HepG2 (cell line): ENCODE measurements around the gene SLC38A3. TPM values are rescaled to one million over a fixed set of nuclear protein-coding genes. Genes with fewer than 3 reads are reported as not detected.

ENCODE experiments used
- AGO2 ChIP-seq: fragments of 200-400 bp; formaldehyde crosslinking; optimal IDR thresholded peaks from 2 replicates; pipeline ENCODE3; 2017; ENCODE audit warnings: mild to moderate bottlenecking, low read depth, low read length, moderate library complexity
- DZIP1 ChIP-seq: sonication (generic); formaldehyde crosslinking; IDR thresholded peaks from 2 replicates; pipeline ENCODE4 v1.5.0; 2020; ENCODE audit warnings: mild to moderate bottlenecking, missing genetic modification reagents
- EEA1 ChIP-seq: sonication (generic); formaldehyde crosslinking; IDR thresholded peaks from 2 replicates; pipeline ENCODE4 v1.5.1; 2020; ENCODE audit warnings: mild to moderate bottlenecking, missing genetic modification reagents, borderline replicate concordance
- ELK4 ChIP-seq: sonication (generic); formaldehyde crosslinking; IDR thresholded peaks from 2 replicates; pipeline ENCODE4 v1.9.0; 2021; ENCODE audit warnings: missing genetic modification reagents, borderline replicate concordance
- FOXA3 ChIP-seq: IDR thresholded peaks from 2 replicates; pipeline ENCODE4 v1.6.1; 2016; ENCODE audit warnings: missing genetic modification reagents, missing compliant biosample characterization
- HDAC2 ChIP-seq: sonication (generic); formaldehyde crosslinking; IDR thresholded peaks from 2 replicates; pipeline ENCODE4 v1.4.0; 2020; ENCODE audit warnings: missing genetic modification reagents
- HIVEP1 ChIP-seq: sonication (generic); formaldehyde crosslinking; IDR thresholded peaks from 2 replicates; pipeline ENCODE4 v1.4.0; 2020; ENCODE audit warnings: mild to moderate bottlenecking, missing genetic modification reagents
- KLF9 ChIP-seq: IDR thresholded peaks from 2 replicates; pipeline ENCODE4 v1.6.1; 2016; ENCODE audit warnings: low read depth
- NFIB ChIP-seq: sonication (generic); formaldehyde crosslinking; IDR thresholded peaks from 2 replicates; pipeline ENCODE4 v1.9.0; 2021; ENCODE audit warnings: missing genetic modification reagents, mild to moderate bottlenecking, borderline replicate concordance
- RBFOX2 ChIP-seq: fragments of 200-400 bp; formaldehyde crosslinking; IDR thresholded peaks from 2 replicates; pipeline ENCODE4 v1.6.1; 2017; ENCODE audit warnings: low read depth, mild to moderate bottlenecking, low read length
- RORA ChIP-seq: sonication (generic); formaldehyde crosslinking; IDR thresholded peaks from 2 replicates; pipeline ENCODE4 v1.5.0; 2020; ENCODE audit warnings: mild to moderate bottlenecking, missing genetic modification reagents, moderate library complexity
- TCF7 ChIP-seq: sonication (generic); IDR thresholded peaks from 2 replicates; pipeline ENCODE4 v1.6.1; 2016; ENCODE audit warnings: antibody characterized with exemption, low read depth
- WIZ ChIP-seq: sonication (generic); formaldehyde crosslinking; IDR thresholded peaks from 2 replicates; pipeline ENCODE4 v1.5.1; 2020; ENCODE audit warnings: mild to moderate bottlenecking, missing genetic modification reagents
- ZBTB26 ChIP-seq: IDR thresholded peaks from 2 replicates; pipeline ENCODE4 v1.6.1; 2016; ENCODE audit warnings: missing compliant biosample characterization, missing genetic modification reagents, borderline replicate concordance
- ZBTB34 ChIP-seq: sonication (generic); formaldehyde crosslinking; IDR thresholded peaks from 2 replicates; pipeline ENCODE4 v1.8.0; 2022; ENCODE audit warnings: mild to moderate bottlenecking, missing genetic modification reagents
- ZNF18 ChIP-seq: sonication (generic); formaldehyde crosslinking; IDR thresholded peaks from 2 replicates; pipeline ENCODE4 v1.8.0; 2022; ENCODE audit warnings: mild to moderate bottlenecking, missing genetic modification reagents; ENCODE audit not compliant: insufficient replicate concordance
- ZNF383 ChIP-seq: sonication (generic); formaldehyde crosslinking; IDR thresholded peaks from 2 replicates; pipeline ENCODE4 v1.4.0; 2020; ENCODE audit warnings: missing genetic modification reagents, mild to moderate bottlenecking, borderline replicate concordance
- ZNF615 ChIP-seq: sonication (generic); formaldehyde crosslinking; IDR thresholded peaks from 2 replicates; pipeline ENCODE4 v1.5.0; 2020; ENCODE audit warnings: mild to moderate bottlenecking, missing genetic modification reagents, borderline replicate concordance
- ZNF7 ChIP-seq: IDR thresholded peaks from 2 replicates; pipeline ENCODE4 v1.6.1; 2016; ENCODE audit warnings: missing biosample characterization, missing genetic modification reagents
- ZNF75D ChIP-seq: sonication (generic); formaldehyde crosslinking; IDR thresholded peaks from 2 replicates; pipeline ENCODE4 v1.8.1; 2023; ENCODE audit warnings: missing genetic modification reagents, mild to moderate bottlenecking, borderline replicate concordance
- polyA plus RNA-seq, 8 experiments: library from polyadenylated mRNA; depleted of rRNA in 3 of 8; stranded (reverse) in 7 of 8; unstranded in 1 of 8; fragments of >200 nt; fragmentation: Illumina TruSeq in 4 of 8; extraction: Trizol in 4 of 8; gene quantifications; 2 replicates each; pipeline versions ENCODE4 v1.2.1 to v1.2.3, GENCODE V29; 2011 to 2016; ENCODE audit warnings: low read depth in 4 of 8, missing spikeins in 1 of 8, mixed read lengths in 1 of 8; ENCODE audit not compliant: insufficient read depth in 1 of 8
- total RNA-seq, 5 experiments: library from RNA; depleted of rRNA; stranded (reverse); fragments of >200 nt; fragmentation: Illumina TruSeq; extraction: Trizol; gene quantifications; 2 replicates each; pipeline ENCODE4 v1.2.3, GENCODE V29; 2016; ENCODE audit warnings: low read depth in 1 of 5

The SLC38A3 gene
- total and polyA plus RNA-seq, 2 of the 13 experiments (the other 11 are each of a cell fraction or from before 2014, with no cell fraction given), result 29.8 to 164 TPM

- TF ChIP-seq DZIP1 (CRISPR knock-in tag) (no peak), ZNF383 (no peak), FOXA3 (CRISPR knock-in tag) (peak; percentile 16; the same call in 1 of the 2 replicates), HIVEP1 (peak; percentile 72), ZNF615 (CRISPR knock-in tag) (no peak), NFIB (CRISPR knock-in tag) (no peak), ELK4 (no peak), RBFOX2 (peak; percentile 44; the same call in 1 of the 2 replicates), AGO2 (peak; percentile 70), HDAC2 (CRISPR knock-in tag) (peak; percentile 20; the same call in 1 of the 2 replicates), EEA1 (CRISPR knock-in tag) (no peak), RORA (CRISPR knock-in tag) (no peak), ZBTB26 (CRISPR knock-in tag) (peak; percentile 48; the same call in 1 of the 2 replicates), ZNF7 (CRISPR knock-in tag) (no peak), ZNF75D (CRISPR knock-in tag) (no peak), KLF9 (no peak), WIZ (CRISPR knock-in tag) (no peak), ZBTB34 (no peak), TCF7 (no peak), ZNF18 (no peak)
These were observed 40.9 kb downstream of the SLC38A3 start (continued) for GRCh38 chr3:50245831-50246516.
